H7 (cell line): Measurements from ENCODE around the gene IMPG1. TPM values are rescaled to one million over a fixed set of nuclear protein-coding genes. Genes with fewer than 3 reads are reported as not detected.

Source experiments
- DNase-seq: peaks from one replicate; pipeline ENCODE4 v3.0.0; 2012
- H3K27me3 ChIP-seq: 2 replicates; pipeline ENCODE4 v1.6.0; 2011; ENCODE audit warnings: mild to moderate bottlenecking, low read length; ENCODE audit not compliant: control insufficient read depth, insufficient read depth
- H3K36me3 ChIP-seq: replicated peaks from 2 replicates; pipeline ENCODE4 v1.5.1; 2011; ENCODE audit warnings: low read length; ENCODE audit not compliant: control insufficient read depth, insufficient read depth
- H3K4me3 ChIP-seq: 2 replicates; pipeline ENCODE4 v1.5.1; 2011; ENCODE audit warnings: low read depth, mild to moderate bottlenecking, control low read depth, low read length, moderate library complexity; ENCODE audit not compliant: insufficient read depth
- total RNA-seq: library from RNA; depleted of rRNA; stranded (reverse); fragments of >200 nt; shearing (Covaris generic); gene quantifications from 2 replicates; pipeline ENCODE4 v1.2.3, GENCODE V29; 2014; rRNA removed

Gene IMPG1, protein sequence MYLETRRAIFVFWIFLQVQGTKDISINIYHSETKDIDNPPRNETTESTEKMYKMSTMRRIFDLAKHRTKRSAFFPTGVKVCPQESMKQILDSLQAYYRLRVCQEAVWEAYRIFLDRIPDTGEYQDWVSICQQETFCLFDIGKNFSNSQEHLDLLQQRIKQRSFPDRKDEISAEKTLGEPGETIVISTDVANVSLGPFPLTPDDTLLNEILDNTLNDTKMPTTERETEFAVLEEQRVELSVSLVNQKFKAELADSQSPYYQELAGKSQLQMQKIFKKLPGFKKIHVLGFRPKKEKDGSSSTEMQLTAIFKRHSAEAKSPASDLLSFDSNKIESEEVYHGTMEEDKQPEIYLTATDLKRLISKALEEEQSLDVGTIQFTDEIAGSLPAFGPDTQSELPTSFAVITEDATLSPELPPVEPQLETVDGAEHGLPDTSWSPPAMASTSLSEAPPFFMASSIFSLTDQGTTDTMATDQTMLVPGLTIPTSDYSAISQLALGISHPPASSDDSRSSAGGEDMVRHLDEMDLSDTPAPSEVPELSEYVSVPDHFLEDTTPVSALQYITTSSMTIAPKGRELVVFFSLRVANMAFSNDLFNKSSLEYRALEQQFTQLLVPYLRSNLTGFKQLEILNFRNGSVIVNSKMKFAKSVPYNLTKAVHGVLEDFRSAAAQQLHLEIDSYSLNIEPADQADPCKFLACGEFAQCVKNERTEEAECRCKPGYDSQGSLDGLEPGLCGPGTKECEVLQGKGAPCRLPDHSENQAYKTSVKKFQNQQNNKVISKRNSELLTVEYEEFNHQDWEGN
- total RNA-seq = not detected in 2 replicates

DNA sequence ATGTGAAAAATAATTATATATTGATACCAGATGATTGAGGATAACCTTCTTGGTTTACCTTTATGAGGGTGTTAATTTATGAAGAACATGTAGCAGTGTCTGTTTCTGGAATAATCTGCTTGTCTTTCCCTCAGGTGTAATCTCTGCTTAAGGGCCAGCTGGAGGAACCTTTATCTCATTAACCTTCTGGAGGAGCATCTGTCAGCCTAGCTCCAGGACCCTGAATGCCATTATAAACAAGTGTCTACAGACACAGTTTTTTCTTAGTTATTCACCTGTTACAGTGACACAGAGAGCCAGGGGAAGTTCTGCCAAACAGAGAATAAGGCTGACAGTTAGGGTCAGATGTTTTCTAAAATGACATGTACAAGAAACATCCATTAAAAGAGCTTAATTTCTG is at the start of gene IMPG1:
Gene IMPG1, minus strand, starts transcription at position 101 of the 400 bp plus-strand sequence. CDS start 174 bp downstream, outside the sequence.
- Histone ChIP-seq H3K4me3 (no peak within 1 kb of the TSS), H3K36me3 (no peaks in the 10 kb centered on the region), H3K27me3 (no peaks in the 10 kb centered on the region)
- no peak for DNase-seq

DNA sequence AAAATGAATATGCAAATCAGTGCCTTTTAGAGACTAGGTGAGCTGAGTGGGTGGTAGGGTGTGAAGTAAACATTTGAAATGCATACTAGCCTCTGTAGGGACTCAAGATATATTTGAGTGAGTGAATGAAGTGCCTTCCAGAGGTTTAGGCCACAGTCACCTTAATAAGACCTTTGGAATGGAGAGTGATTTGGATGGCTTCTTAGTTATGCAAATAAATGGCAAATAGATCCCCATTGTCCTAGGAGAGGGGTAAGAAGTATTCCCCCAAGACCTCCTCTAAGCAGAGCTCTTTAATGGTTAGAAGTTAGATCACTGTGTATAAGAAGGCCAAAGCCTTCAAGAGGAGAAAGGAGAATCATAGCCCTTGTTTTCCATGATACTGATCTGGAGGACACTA is 47.8 kb upstream of the IMPG1 start:
- H3K4me3 ChIP-seq = no peak overlapping the region
- DNase-seq = peak; percentile 54

DNA sequence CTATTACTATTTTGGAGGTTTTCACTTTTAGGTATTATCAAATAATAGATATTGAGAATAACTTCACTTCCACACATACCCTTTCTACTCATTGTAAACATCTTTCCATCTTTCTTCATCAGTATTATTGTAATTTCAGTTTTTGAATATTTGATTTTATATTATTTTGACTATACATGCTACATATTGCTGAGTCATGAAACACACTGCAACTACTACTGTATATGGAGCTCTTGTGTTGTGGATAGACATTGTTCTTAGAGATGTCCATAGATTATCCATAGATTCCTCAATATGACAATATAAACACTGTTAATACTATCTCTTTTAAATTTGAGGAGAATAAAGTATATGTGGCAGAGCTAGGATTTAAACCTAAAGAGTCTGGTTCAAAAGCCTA is 819 bp upstream of the IMPG1 start:
- Histone ChIP-seq H3K4me3 (no peak overlapping the region), H3K36me3 (no peaks in the 10 kb centered on the region), H3K27me3 (no peaks in the 10 kb centered on the region)
- no peak for DNase-seq

More for the DNA sequence above, 47.8 kb upstream of the IMPG1 start:
- Histone ChIP-seq H3K36me3 (no peaks in the 10 kb centered on the region), H3K27me3 (peaks cover 42% of the 10 kb centered on the region)

DNA sequence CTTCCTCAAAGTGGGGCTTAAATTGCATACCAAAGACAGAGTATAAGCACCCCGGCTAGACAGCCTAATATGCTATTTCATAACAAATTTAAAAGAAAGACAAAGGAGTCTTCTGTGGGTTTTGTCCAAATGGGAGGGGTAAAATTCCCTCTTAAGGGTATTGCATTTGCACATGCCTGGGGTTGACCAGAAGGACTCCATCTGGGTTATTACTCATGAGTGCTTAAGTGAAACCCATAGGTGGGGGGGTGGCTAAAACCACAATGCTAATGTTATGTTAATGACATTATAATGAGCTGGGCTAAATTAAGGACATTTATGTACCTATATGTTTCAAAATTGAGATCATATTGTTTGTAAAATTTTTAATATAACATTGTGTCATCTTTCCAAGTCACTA is 15.0 kb downstream of the IMPG1 start:
- Histone ChIP-seq H3K36me3 (no peaks in the 10 kb centered on the region), H3K4me3 (no peak overlapping the region)

DNA sequence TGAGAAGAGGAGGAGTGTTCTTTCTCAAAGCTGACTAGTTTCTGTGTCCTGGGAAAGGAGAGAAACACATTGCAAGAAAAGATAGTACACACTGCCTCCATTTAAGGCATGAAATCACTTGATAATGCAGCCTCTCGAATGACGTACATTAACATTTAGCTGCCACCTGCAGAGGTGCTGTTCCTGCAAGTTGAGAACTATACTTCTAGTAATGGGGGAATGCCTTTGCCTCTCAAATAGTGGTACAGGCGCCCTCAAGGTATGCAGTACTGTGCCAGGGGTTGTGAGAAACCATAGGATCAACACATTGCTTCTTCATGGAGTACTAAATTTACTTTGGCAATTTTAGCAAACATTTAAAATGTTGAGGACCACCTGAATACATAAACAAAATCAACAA is 20.1 kb downstream of the IMPG1 start:
- Histone ChIP-seq H3K4me3 (no peak overlapping the region), H3K27me3 (no peaks in the 10 kb centered on the region), H3K36me3 (no peaks in the 10 kb centered on the region)
- no peak for DNase-seq

More for the DNA sequence above, 15.0 kb downstream of the IMPG1 start:
- DNase-seq = no peak
- no peaks in the 10 kb centered on the region for H3K27me3 ChIP-seq

DNA sequence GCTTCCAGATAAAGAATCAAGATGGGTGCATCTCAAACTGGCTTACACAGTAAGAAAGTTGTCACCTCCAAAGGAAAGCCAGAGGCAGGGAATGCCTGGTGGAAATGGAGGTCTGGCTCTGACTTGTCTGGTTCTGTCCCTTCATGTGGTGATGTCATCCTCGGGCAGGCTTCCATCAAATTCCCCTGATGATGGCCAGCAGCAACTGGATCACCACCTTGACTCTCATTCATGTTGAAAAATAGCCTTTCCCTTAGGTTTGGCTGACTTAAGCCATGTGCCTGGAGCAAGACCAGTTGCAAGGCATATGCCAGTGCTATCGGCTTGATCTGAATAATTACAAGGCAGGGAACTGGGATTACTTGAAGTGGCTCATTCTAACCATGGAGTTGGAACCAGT is 28.8 kb downstream of the IMPG1 start:
- no peaks in the 10 kb centered on the region for H3K27me3 ChIP-seq
- DNase-seq = no peak
- H3K4me3 ChIP-seq = no peak overlapping the region
- H3K36me3 ChIP-seq = no peaks in the 10 kb centered on the region

DNA sequence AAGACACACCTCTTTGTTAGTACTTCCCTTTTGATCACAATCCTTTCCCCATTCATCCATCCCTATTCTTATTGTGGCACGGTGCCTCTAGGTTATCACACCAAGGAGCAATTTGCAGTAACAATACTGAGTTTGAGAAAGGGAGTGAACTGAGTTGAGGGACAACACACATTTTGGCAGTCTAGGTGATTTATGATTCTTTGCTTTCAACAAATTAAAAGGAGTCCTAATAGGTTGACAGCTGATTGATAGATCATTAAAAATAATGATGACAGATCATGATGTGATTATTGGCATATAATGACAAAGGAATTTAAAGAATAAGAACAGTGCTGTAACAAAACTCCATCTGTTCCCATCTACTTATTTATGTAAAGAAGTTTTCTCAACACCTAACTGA is 36.7 kb downstream of the IMPG1 start:
- no peak for DNase-seq
- no peaks in the 10 kb centered on the region for H3K36me3 ChIP-seq

DNA sequence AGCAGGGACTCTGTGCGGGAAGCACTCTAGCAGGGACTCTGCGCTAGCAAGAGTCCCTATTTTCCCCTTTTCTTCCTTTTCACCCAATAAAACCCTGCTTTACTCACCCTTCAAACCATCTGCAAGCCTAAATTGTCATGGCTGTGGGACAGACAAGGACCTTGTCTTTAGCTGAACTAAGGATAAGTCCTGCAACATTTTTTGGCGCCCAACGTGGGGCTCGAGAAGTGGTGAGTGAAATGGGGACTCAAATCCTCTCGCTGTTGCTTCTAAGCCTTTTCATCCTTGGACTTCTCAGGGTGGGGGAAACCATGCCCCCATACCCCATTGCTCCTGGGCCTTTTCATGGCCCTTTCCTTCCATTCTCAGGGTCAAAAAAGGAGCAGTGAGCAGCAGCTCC is 46.4 kb downstream of the IMPG1 start:
- no peak for DNase-seq

More for the DNA sequence above, 36.7 kb downstream of the IMPG1 start:
- no peaks in the 10 kb centered on the region for H3K27me3 ChIP-seq
- H3K4me3 ChIP-seq = no peak overlapping the region

DNA sequence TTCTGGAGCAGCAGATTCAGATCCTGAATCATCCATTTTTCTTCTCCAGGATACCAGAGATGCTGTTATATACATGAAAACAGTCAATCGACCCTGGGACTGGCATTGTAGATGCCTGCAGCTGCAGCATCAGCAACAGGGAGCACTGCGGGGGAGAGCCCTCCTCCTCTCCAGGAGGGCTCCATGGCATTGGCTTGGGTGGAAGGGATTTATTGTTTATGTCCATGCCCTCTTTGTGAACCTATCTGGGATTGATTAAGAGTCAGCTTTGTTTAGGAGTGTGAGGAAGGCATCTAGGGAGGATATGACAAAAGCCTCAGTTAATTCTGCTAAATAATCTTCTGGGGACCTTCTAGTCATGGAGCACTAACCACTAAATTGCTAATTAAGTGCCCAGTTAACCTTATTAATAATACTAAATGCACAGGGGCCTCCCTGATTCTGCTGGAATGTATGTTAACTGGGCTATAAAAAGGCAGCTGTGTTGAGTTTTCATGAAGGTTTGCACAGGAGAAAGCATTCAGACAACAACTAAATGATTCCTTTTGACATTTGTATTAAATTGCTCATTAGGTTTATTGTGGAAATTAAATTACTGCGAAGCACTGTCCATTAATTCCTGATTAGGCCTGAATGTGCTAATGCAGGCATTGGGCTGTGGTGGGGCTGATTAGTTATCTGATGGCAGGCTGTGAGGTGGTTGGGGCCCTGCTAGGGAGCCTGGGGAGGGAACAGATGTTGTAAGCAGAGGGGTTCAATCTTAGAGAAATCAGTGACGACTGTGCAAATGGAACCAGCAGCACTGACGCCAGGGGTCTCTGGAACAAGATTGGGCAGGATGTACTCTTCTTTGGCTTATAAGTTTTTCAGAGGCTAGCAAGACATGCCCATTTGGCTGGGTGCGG is 57.6 kb downstream of the IMPG1 start:
- Histone ChIP-seq H3K36me3 (no peaks in the 10 kb centered on the region), H3K27me3 (no peaks in the 10 kb centered on the region), H3K4me3 (no peak overlapping the region)
- DNase-seq = no peak

More for the DNA sequence above, 46.4 kb downstream of the IMPG1 start:
- no peaks in the 10 kb centered on the region for H3K36me3 ChIP-seq
- no peaks in the 10 kb centered on the region for H3K27me3 ChIP-seq
- H3K4me3 ChIP-seq = no peak overlapping the region

DNA sequence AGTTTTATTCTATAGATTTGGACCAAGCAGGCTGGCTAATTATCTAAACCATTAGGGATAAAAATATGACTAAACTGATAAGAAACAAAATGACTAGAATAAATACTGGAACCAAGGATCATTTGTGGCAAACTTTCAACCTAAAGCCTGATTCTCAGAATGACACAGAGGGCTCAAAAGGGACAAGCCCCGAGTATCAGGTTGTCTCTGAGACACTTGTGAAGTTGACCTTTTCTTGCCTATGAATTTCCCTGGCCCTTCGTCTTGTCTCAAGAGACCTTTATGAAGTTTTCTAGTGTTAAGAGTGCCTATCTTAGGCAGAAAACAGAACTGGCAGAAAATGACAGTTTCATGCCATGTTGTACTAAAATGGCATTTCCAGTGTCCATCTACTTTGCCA is 68.3 kb downstream of the IMPG1 start:
- H3K27me3 ChIP-seq = no peaks in the 10 kb centered on the region
- no peak for DNase-seq
- H3K36me3 ChIP-seq = no peaks in the 10 kb centered on the region
- H3K4me3 ChIP-seq = no peak overlapping the region

DNA sequence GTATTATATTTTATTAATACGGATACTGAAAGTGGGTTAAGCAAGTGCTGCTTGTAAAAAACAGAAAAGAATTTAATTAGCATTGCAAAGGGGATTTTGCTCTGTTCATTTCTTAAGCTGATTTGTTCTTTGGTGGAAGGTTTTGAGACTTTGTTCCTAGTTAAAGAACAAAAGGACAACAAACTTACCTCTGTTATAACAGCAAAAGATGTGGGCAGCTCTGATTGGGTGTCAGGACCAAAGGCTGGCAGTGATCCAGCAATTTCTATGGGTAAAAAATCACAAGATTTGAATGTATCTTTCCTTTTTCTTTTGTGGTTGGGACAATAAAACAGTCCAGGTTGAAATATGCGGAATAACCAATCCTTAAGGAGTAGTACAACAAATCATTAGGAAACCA is 68.8 kb downstream of the IMPG1 start:
- Histone ChIP-seq H3K36me3 (no peaks in the 10 kb centered on the region), H3K27me3 (no peaks in the 10 kb centered on the region), H3K4me3 (no peak overlapping the region)
- DNase-seq = no peak

DNA sequence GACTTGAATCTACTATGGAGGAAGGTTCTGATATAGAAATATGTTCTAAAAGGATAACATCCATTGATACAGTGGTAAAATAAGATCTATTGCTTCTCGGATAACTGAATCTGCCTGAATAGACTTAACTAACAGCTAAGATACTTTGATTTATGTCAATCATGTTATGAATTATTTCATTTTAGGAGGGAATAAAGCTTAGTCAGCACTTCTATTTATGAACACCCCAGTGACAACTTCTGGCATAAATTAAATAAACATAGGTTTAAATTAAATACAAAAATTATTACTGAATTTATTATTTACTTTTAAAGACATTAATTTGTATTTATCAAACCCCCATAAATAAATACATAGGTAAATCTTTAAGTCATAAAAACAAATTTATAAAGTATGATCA is 69.3 kb downstream of the IMPG1 start:
- H3K36me3 ChIP-seq = no peaks in the 10 kb centered on the region
- no peaks in the 10 kb centered on the region for H3K27me3 ChIP-seq
- DNase-seq = no peak
- no peak overlapping the region for H3K4me3 ChIP-seq

DNA sequence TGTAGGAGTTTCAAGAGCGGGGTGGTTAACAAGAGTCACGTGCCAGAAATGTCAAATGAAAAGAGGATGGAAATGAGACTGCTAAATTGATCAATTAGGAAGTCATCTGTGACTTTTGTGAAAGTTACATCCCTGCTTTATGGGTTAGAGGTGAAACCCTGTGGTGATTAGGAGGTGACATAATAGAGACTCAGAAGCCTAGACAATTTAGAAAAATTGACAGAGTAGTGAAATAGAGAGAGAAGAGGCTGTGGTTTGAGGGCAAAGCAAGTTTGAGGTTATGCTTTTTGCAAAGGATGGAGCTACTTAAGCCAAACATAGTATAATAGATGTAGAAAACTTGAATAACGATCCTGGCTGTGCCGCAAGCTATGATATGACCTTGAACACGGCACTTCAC is 71.8 kb downstream of the IMPG1 start:
- no peak overlapping the region for H3K4me3 ChIP-seq
- no peak for DNase-seq
- H3K27me3 ChIP-seq = no peaks in the 10 kb centered on the region
- H3K36me3 ChIP-seq = no peaks in the 10 kb centered on the region

DNA sequence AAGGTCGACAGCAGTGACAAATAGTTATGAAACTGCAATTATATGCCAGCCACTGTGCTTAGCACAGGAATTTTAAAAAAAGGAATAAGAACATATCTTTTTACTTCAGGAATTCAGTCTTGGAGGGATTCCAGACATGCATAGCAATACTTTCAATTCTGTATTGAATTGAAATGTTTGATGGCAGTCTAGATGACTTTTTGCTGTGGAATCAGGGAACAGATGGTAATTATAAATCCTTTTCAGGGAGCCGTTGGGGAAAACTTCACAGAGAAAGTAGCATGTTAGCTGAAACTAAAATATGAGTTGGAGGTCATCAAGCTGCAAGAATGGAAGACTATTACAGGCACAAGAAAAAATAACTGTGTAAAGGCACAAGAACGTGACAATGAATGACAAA is 74.8 kb downstream of the IMPG1 start:
- peaks cover 1% of the 10 kb centered on the region; the same call in 1 of the 2 replicates for H3K27me3 ChIP-seq

More for the DNA sequence above, 74.8 kb downstream of the IMPG1 start:
- H3K4me3 ChIP-seq = no peak overlapping the region
- no peak for DNase-seq
- no peaks in the 10 kb centered on the region for H3K36me3 ChIP-seq
